Neutrophil (primary cell): ENCODE measurements around the gene SASH1.

ENCODE experiments used
- H3K27ac ChIP-seq: fragments of 200-600 bp; sonication (generic); 2 replicates; pipeline ENCODE4 v1.5.1; 2016; ENCODE audit warnings: mild to moderate bottlenecking, moderate library complexity
- H3K27me3 ChIP-seq: fragments of 200-600 bp; sonication (generic); 2 replicates; pipeline ENCODE4 v1.6.0; 2016; ENCODE audit warnings: mild to moderate bottlenecking
- H3K36me3 ChIP-seq: fragments of 200-600 bp; sonication (generic); 2 replicates; pipeline ENCODE4 v1.5.1; 2017
- H3K4me1 ChIP-seq, 2 experiments: fragments of 200-600 bp in 1 of 2; sonication (generic) in 1 of 2; 1 replicate in 1 of 2; 2 replicates in 1 of 2; pipeline versions ENCODE4 v1.5.1 to v1.6.1; 2013 to 2016; ENCODE audit warnings: low read depth in 1 of 2, low read length in 1 of 2, mild to moderate bottlenecking in 1 of 2, moderate library complexity in 1 of 2; ENCODE audit not compliant: control insufficient read depth in 1 of 2, insufficient read depth in 1 of 2
- H3K4me3 ChIP-seq, 2 experiments: fragments of 200-600 bp in 1 of 2; sonication (generic) in 1 of 2; 1 replicate in 1 of 2; 2 replicates in 1 of 2; pipeline ENCODE4 v1.5.1; 2013 to 2016; ENCODE audit warnings: low read depth in 1 of 2, low read length in 1 of 2, mild to moderate bottlenecking in 1 of 2, moderate library complexity in 1 of 2
- H3K9me3 ChIP-seq: fragments of 200-600 bp; sonication (generic); 2 replicates; pipeline ENCODE4 v1.5.1; 2016
- TF ChIP-seq, protein P1 (sequence below): fragments of 200-600 bp; sonication (generic); IDR thresholded peaks from 2 replicates; pipeline ENCODE4 v1.5.1; 2016; ENCODE audit warnings: antibody characterized with exemption

Gene SASH1

DNA sequence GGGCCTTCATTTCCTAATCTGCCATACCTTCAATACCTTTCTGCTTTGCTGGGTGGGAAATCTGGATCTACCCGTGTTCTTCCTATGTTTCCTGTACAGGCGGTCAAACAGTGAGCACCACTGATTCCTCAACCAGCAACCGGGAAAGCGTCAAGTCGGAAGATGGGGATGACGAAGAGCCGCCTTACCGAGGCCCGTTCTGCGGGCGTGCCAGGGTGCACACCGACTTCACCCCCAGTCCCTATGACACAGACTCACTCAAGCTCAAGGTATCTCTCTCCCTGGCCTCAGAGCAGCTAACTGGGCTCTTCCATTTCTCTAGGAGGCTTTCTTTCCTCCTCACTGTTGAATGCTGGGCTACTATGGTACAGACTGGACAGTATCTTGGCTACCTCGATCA is 190.1 kb downstream of the SASH1 start:
- Histone ChIP-seq H3K27ac (no peak overlapping the region), H3K36me3 (no peaks in the 10 kb centered on the region), H3K27me3 (no peaks in the 10 kb centered on the region), H3K4me1 (no peaks in the 10 kb centered on the region), H3K9me3 (no peaks in the 10 kb centered on the region), H3K4me3 (no peak overlapping the region)
- TF ChIP-seq, protein P1, sequence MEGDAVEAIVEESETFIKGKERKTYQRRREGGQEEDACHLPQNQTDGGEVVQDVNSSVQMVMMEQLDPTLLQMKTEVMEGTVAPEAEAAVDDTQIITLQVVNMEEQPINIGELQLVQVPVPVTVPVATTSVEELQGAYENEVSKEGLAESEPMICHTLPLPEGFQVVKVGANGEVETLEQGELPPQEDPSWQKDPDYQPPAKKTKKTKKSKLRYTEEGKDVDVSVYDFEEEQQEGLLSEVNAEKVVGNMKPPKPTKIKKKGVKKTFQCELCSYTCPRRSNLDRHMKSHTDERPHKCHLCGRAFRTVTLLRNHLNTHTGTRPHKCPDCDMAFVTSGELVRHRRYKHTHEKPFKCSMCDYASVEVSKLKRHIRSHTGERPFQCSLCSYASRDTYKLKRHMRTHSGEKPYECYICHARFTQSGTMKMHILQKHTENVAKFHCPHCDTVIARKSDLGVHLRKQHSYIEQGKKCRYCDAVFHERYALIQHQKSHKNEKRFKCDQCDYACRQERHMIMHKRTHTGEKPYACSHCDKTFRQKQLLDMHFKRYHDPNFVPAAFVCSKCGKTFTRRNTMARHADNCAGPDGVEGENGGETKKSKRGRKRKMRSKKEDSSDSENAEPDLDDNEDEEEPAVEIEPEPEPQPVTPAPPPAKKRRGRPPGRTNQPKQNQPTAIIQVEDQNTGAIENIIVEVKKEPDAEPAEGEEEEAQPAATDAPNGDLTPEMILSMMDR, result no peak

DNA sequence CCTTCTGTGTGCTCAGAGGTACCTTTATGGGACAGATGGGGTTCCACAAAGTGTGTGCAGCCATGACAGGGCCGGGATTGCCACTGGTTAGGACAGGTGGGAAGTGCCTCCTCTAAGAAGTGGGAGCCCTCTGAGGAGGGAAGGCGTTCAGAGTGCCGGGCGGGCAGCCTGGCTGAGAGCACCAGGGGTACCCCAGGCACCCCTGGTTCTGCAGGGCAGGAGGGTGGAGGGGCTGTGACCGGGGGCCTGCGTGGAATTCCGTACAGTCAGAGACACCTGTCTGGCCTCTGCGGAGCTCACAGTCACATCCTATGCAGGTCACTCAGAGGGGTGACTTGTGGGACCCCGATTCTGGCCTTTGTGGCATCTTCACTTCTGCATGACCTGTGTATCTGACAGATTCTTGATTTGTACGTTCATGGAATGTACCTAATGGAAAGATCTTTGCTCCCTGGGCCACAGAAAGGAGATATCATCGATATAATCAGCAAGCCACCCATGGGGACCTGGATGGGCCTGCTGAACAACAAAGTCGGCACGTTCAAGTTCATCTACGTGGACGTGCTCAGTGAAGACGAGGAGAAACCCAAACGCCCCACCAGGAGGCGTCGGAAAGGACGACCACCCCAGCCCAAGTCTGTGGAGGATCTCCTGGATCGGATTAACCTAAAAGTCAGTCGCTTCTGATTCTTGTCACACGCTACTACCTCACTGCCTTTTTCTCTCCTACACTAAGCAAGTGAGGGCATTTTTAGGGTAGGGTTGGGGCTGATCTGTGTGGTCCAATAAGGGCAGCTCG is 190.9 kb downstream of the SASH1 start:
- Histone ChIP-seq H3K4me3 (no peak overlapping the region), H3K36me3 (no peaks in the 10 kb centered on the region), H3K4me1 (no peaks in the 10 kb centered on the region), H3K27ac (no peak overlapping the region), H3K27me3 (no peaks in the 10 kb centered on the region), H3K9me3 (no peaks in the 10 kb centered on the region)
- TF ChIP-seq, protein P1, result no peak

DNA sequence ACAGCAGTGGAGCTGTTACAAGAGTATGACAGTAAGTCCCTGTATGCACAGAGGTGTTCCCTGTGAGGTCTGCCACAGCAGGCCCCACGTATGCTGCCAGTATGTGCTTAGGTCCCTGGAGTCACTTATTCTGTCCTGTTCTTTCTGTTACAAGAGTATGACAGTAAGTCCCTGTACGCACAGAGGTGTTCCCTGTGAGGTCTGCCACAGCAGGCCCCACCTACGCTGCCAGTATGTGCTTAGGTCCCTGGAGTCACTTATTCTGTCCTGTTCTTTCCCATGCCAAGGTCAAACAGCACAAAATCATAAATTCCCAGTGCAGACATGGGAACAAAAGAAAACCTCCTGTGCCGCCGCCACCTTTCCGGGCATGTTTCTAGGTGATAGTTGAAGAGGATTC is 192.2 kb downstream of the SASH1 start:
- TF ChIP-seq, protein P1, result no peak
- H3K9me3 ChIP-seq, result no peaks in the 10 kb centered on the region
- no peaks in the 10 kb centered on the region for H3K27me3 ChIP-seq
- H3K4me3 ChIP-seq, result no peak overlapping the region
- no peaks in the 10 kb centered on the region for H3K36me3 ChIP-seq
- H3K4me1 ChIP-seq, result no peaks in the 10 kb centered on the region
- H3K27ac ChIP-seq, result no peak overlapping the region

DNA sequence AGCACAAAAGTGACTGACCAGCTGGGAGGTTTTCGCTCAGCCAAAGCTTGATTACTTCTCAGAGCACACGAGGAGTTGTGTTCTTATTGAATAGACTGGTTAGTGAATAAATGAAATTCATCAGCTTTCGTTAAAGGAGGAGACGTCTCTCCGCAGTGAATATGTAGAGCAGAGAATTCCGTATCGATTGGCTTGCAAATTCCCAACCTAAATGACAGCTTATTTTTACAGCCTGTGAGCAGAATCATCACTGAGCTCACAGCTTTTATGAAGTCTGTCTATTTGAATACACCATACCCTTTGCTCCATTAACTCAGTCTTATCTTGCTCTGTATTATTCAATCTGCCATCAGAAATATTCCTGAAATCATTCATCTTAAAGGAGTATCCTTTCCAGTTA is 192.7 kb downstream of the SASH1 start:
- TF ChIP-seq, protein P1, result no peak
- no peaks in the 10 kb centered on the region for H3K36me3 ChIP-seq
- H3K27ac ChIP-seq, result no peak overlapping the region
- no peaks in the 10 kb centered on the region for H3K4me1 ChIP-seq
- no peaks in the 10 kb centered on the region for H3K9me3 ChIP-seq
- no peak overlapping the region for H3K4me3 ChIP-seq
- H3K27me3 ChIP-seq, result no peaks in the 10 kb centered on the region

DNA sequence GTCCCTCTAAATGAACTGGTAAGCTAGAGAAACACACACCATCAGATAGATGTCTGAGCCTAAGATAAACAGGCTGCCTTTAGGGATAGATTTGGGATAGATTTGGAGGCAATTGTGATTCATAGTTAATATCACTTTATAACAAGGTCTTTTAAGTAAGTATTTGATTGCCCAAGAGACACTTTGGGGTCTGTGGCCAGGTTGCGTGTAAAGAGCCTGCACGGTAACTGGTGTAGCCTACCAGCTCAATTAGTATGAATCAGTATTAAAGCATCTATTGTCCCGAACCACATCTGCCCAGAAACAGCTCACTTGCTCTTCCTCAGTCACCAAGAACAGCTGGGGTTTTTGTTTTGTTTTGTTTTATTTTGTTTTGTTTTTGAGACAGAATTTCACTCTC is 193.3 kb downstream of the SASH1 start:
- no peaks in the 10 kb centered on the region for H3K9me3 ChIP-seq
- no peaks in the 10 kb centered on the region for H3K27me3 ChIP-seq
- H3K36me3 ChIP-seq, result no peaks in the 10 kb centered on the region
- no peak overlapping the region for H3K27ac ChIP-seq
- no peaks in the 10 kb centered on the region for H3K4me1 ChIP-seq
- H3K4me3 ChIP-seq, result no peak overlapping the region
- TF ChIP-seq, protein P1, result no peak
